T1000 (cell line): Measurements from ENCODE around the gene PIMREG.

Experiments
- DNase-seq: peaks from one replicate; lab custom pipeline; 2025; ENCODE audit warnings: mixed read lengths; lab: John Stamatoyannopoulos, UW

Gene PIMREG

GRCh38 chr17:6498901-6499540 lies 54.8 kb downstream of the PIMREG start:
- DNase-seq, result no peak
